Transverse colon (tissue), 4 donors: Measurements from ENCODE around the gene MPIG6B. TPM values are rescaled to one million over a fixed set of nuclear protein-coding genes. Genes with fewer than 3 reads are reported as not detected.

Experiments used
- DNase-seq: peaks from one replicate; pipeline ENCODE4 v3.0.0-alpha.2; 2019
- H3K27ac ChIP-seq, 4 donors: fragments of 200-600 bp; sonication (generic); 2 replicates each; pipeline ENCODE4 v1.5.1; 2016 to 2018; ENCODE audit warnings: inconsistent platforms in 4 of 4
- H3K27me3 ChIP-seq: fragments of 200-600 bp; sonication (generic); 2 replicates; pipeline ENCODE4 v1.5.1; 2017; ENCODE audit warnings: inconsistent platforms
- H3K36me3 ChIP-seq, 4 donors: fragments of 200-600 bp; sonication (generic); 2 replicates each; pipeline ENCODE4 v1.5.1; 2017 to 2019; ENCODE audit warnings: inconsistent platforms in 4 of 4
- H3K4me1 ChIP-seq, 4 donors: fragments of 200-600 bp; sonication (generic); 2 replicates each; pipeline ENCODE4 v1.5.1; 2017 to 2020; ENCODE audit warnings: inconsistent platforms in 4 of 4
- H3K4me3 ChIP-seq, 4 donors: fragments of 200-600 bp; sonication (generic); 1 replicate in 1 of 4; 2 replicates in 3 of 4; pipeline versions ENCODE4 v1.5.1 to v1.6.1; 2017 to 2019; ENCODE audit warnings: inconsistent platforms in 4 of 4
- H3K9me3 ChIP-seq, 2 donors: fragments of 200-600 bp; sonication (generic); 2 replicates each; pipeline ENCODE4 v1.5.1; 2017 to 2019; ENCODE audit warnings: inconsistent platforms in 2 of 2
- CTCF ChIP-seq, 5 experiments: fragments of 200-600 bp in 3 of 5; fragments of 450-650 bp in 2 of 5; sonication (generic) in 3 of 5; IDR thresholded peaks; 1 replicate in 2 of 5; 2 replicates in 3 of 5; pipeline ENCODE4 v1.5.1; 2016 to 2017; ENCODE audit warnings: antibody characterized with exemption in 5 of 5, inconsistent platforms in 3 of 5, mild to moderate bottlenecking in 2 of 5, moderate library complexity in 1 of 5
- EP300 ChIP-seq: sonication (generic); formaldehyde crosslinking; IDR thresholded peaks from one replicate; pipeline ENCODE4 v1.6.1; 2017; ENCODE audit warnings: antibody characterized with exemption, low read depth
- POLR2A ChIP-seq: fragments of 450-650 bp; IDR thresholded peaks from one replicate; pipeline ENCODE4 v1.6.1; 2016; ENCODE audit warnings: antibody characterized with exemption, mild to moderate bottlenecking, moderate library complexity
- POLR2AphosphoS5 ChIP-seq, 3 donors: sonication (generic); formaldehyde crosslinking; IDR thresholded peaks; one replicate each; pipeline ENCODE4 v1.6.1; 2016; ENCODE audit warnings: antibody characterized with exemption in 3 of 3
- WGBS, 2 donors: methylation state at CpG; one replicate each; pipeline ENCODE4 v1.1.5; 2018; ENCODE audit warnings: low coverage in 1 of 2; 5-methylcytosine and 5-hydroxymethylcytosine counted together
- in situ Hi-C, 4 donors: fragments of 200-750 bp; cut with MboI; loops; one replicate each; pipeline versions ENCODE4 v1.15.0 to v1.15.1; 2017; ENCODE audit warnings: low sequenced_read_pairs in 3 of 4, low pct_ligation_motif_present in 1 of 4, low pct_unique_long_range_greater_than_20kb in 1 of 4
- intact Hi-C: fragments of 100-400 bp; cut with DNase I; formaldehyde crosslinking; loops from one replicate; pipeline ENCODE4 v1.15.1; 2023; ENCODE audit warnings: low total_unique reads
- total RNA-seq, 4 donors: library from RNA; depleted of rRNA; stranded (reverse); fragments of >200 nt; gene quantifications; one replicate each; pipeline ENCODE4 v1.1.0, GENCODE V29; 2016

MPIG6B gene
- total RNA-seq, 4 donors from 2014 or later, result 0.16 TPM; not detected in 3

- no peak overlapping the region for H3K4me3 ChIP-seq
- peak overlapping the region; percentile 52 to 66 (median 60) for H3K27ac ChIP-seq
- no peaks in the 10 kb centered on the region for H3K9me3 ChIP-seq
- peak; percentile 78 for DNase-seq
- in situ Hi-C loops, result no loop called here
- 58% methylated on average over 1 of the region's 1 CpG; no CpG with 5 or more reads in 1 of the 2 donors for WGBS, 2 donors
- TF ChIP-seq POLR2AphosphoS5 (IDR thresholded peaks at IDR 0.05) (peak in 2 of 3 donors; percentile 23 to 51), POLR2A (no peak)
- peaks cover 0 to 36% (median 26%) of the 10 kb centered on the region in 4 donors for H3K4me1 ChIP-seq
- H3K36me3 ChIP-seq, result no peaks in the 10 kb centered on the region
- intact Hi-C loops, result no loop called here
- H3K27me3 ChIP-seq, result no peaks in the 10 kb centered on the region
These were observed 4.9 kb upstream of the MPIG6B start for GRCh38 chr6:31718265-31718664.

- TF ChIP-seq POLR2AphosphoS5 (IDR thresholded peaks at IDR 0.05), result no peak
- TF ChIP-seq POLR2A, result no peak
- TF ChIP-seq EP300, result no peak
- TF ChIP-seq CTCF (IDR thresholded peaks at IDR 0.05), result no peak
- DNase-seq, result no peak
- peaks cover 0 to 30% (median 21%) of the 10 kb centered on the region in 4 donors for H3K4me1 ChIP-seq
- H3K4me3 ChIP-seq, result no peak overlapping the region
- H3K36me3 ChIP-seq, result no peaks in the 10 kb centered on the region
- WGBS, 2 donors, result 62 to 87% methylated on average over 3 to 6 of the region's 6 CpGs
- no peaks in the 10 kb centered on the region for H3K9me3 ChIP-seq
- peak overlapping the region; percentile 52 to 66 (median 60) for H3K27ac ChIP-seq
- no peaks in the 10 kb centered on the region for H3K27me3 ChIP-seq
- intact Hi-C loops, result no loop called here
- in situ Hi-C loops, result no loop called here
These were observed 4.2 kb upstream of the MPIG6B start for GRCh38 chr6:31719001-31719400.

GRCh38 chr6:31720196-31720770, 2.9 kb upstream of the MPIG6B start:
- H3K27ac ChIP-seq, result no peak overlapping the region
- TF ChIP-seq POLR2A, result no peak
- no peak for TF ChIP-seq POLR2AphosphoS5 (IDR thresholded peaks at IDR 0.05)
- no peak for TF ChIP-seq EP300
- no peak for DNase-seq

GRCh38 chr6:31721351-31722020, 1.7 kb upstream of the MPIG6B start, which contains the start of gene LY6G6C:
TSS of gene LY6G6C (minus strand) at chr6:31721746. CDS start at chr6:31721679, 67 bp downstream.
- Histone ChIP-seq H3K4me1 (peaks cover 0 to 24% (median 19%) of the 10 kb centered on the region in 4 donors), H3K27me3 (no peaks in the 10 kb centered on the region), H3K9me3 (no peaks in the 10 kb centered on the region), H3K4me3 (no peak within 1 kb of the TSS), H3K36me3 (no peaks in the 10 kb centered on the region), H3K27ac (no peak within 1 kb of the TSS)
- in situ Hi-C loops (no loop called here), intact Hi-C loops (no loop called here)
- TF ChIP-seq CTCF (IDR thresholded peaks at IDR 0.05) (no peak), EP300 (no peak), POLR2AphosphoS5 (IDR thresholded peaks at IDR 0.05) (no peak), POLR2A (no peak)
- DNase-seq, result no peak
- WGBS, 2 donors, result 78 to 82% methylated on average over 2 to 4 of the region's 4 CpGs

More at GRCh38 chr6:31720196-31720770, 2.9 kb upstream of the MPIG6B start:
- intact Hi-C loops (loop anchor here (1.0 kb wide), 1 partner anchor 30 kb away; no protein-coding TSS in a partner anchor), in situ Hi-C loops (no loop called here)
- no peaks in the 10 kb centered on the region for H3K36me3 ChIP-seq
- H3K27me3 ChIP-seq, result no peaks in the 10 kb centered on the region
- 60 to 80% methylated on average over 5 of the region's 5 CpGs for WGBS, 2 donors
- peaks cover 0 to 18% (median 17%) of the 10 kb centered on the region in 4 donors for H3K4me1 ChIP-seq
- H3K4me3 ChIP-seq, result no peak overlapping the region
- H3K9me3 ChIP-seq, result no peaks in the 10 kb centered on the region

GRCh38 chr6:31722173-31722572, 1.0 kb upstream of the MPIG6B start:
- 60 to 66% methylated on average over 1 to 3 of the region's 3 CpGs for WGBS, 2 donors
- no peaks in the 10 kb centered on the region for H3K27me3 ChIP-seq
- H3K27ac ChIP-seq, result no peak overlapping the region
- no peaks in the 10 kb centered on the region for H3K36me3 ChIP-seq
- intact Hi-C loops (no loop called here), in situ Hi-C loops (no loop called here)
- no peak for DNase-seq
- peaks cover 2 to 31% (median 24%) of the 10 kb centered on the region in 4 donors for H3K4me1 ChIP-seq
- TF ChIP-seq POLR2A (no peak), EP300 (no peak), POLR2AphosphoS5 (IDR thresholded peaks at IDR 0.05) (no peak), CTCF (IDR thresholded peaks at IDR 0.05) (no peak)
- no peaks in the 10 kb centered on the region for H3K9me3 ChIP-seq
- H3K4me3 ChIP-seq, result no peak overlapping the region
